ENCODE results near the gene ARHGAP1.

GRCh38 chr11:46728659-46729040 is 28.2 kb upstream of the ARHGAP1 start:
- no peak for TF ChIP-seq NKRF (IDR thresholded peaks at IDR 0.05; ENCODE audit: borderline replicate concordance)
- TF ChIP-seq MXI1 (IDR thresholded peaks at IDR 0.05; ENCODE audit: low read depth, low read length): no peak
- no peak for TF ChIP-seq PML (IDR thresholded peaks at IDR 0.05; ENCODE audit: low read length)
- no peak for TF ChIP-seq GABPA (tag; conservative IDR thresholded peaks at IDR 0.05; ENCODE audit: low read depth)
- no peak for TF ChIP-seq TAF15 (IDR thresholded peaks at IDR 0.05; ENCODE audit: low read depth, low read length)
- no peak for TF ChIP-seq RCOR1 (IDR thresholded peaks at IDR 0.05; ENCODE audit: borderline replicate concordance in 1 of 2, low read depth in 2 of 2, low read length in 2 of 2)
- no peak for TF ChIP-seq ARNT (IDR thresholded peaks at IDR 0.05)
- TF ChIP-seq, protein P1, sequence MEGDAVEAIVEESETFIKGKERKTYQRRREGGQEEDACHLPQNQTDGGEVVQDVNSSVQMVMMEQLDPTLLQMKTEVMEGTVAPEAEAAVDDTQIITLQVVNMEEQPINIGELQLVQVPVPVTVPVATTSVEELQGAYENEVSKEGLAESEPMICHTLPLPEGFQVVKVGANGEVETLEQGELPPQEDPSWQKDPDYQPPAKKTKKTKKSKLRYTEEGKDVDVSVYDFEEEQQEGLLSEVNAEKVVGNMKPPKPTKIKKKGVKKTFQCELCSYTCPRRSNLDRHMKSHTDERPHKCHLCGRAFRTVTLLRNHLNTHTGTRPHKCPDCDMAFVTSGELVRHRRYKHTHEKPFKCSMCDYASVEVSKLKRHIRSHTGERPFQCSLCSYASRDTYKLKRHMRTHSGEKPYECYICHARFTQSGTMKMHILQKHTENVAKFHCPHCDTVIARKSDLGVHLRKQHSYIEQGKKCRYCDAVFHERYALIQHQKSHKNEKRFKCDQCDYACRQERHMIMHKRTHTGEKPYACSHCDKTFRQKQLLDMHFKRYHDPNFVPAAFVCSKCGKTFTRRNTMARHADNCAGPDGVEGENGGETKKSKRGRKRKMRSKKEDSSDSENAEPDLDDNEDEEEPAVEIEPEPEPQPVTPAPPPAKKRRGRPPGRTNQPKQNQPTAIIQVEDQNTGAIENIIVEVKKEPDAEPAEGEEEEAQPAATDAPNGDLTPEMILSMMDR (IDR thresholded peaks at IDR 0.05 in 2 of 3, conservative IDR thresholded peaks at IDR 0.05 in 1 of 3; ENCODE audit: insufficient read depth in 2 of 3, low read depth in 1 of 3, low read length in 3 of 3): no peak
- TF ChIP-seq EP300 (IDR thresholded peaks at IDR 0.05; ENCODE audit: low read length): no peak
- TF ChIP-seq E4F1 (CRISPR knock-in tag; IDR thresholded peaks at IDR 0.05; ENCODE audit: borderline replicate concordance): no peak
